T-helper 9 cell (primary cell): ENCODE data around the gene SHCBP1L.

Experiments
- DNase-seq: peaks from one replicate; pipeline ENCODE4 v3.0.0-alpha.2; 2020

Gene SHCBP1L

DNA sequence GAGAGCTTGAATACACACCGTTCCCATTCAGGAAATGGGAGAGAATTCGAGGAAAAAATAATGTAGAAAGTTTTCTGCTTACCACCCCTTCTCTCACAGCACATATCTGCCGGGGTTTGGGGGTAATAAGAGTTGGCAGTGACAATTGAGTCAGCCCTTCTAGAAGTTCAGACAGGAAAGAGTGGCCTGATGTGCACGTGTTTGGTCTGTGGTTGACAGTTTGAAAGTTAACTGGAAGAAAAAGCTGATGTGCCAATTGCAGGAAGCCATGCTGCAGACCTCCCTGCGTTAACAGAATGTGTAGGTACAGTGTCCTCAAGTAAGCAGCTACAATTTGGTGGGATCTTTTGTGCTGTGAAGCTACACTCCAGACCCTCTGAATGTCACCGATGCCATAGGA, 63.0 kb downstream of the SHCBP1L start:
- no peak for DNase-seq

DNA sequence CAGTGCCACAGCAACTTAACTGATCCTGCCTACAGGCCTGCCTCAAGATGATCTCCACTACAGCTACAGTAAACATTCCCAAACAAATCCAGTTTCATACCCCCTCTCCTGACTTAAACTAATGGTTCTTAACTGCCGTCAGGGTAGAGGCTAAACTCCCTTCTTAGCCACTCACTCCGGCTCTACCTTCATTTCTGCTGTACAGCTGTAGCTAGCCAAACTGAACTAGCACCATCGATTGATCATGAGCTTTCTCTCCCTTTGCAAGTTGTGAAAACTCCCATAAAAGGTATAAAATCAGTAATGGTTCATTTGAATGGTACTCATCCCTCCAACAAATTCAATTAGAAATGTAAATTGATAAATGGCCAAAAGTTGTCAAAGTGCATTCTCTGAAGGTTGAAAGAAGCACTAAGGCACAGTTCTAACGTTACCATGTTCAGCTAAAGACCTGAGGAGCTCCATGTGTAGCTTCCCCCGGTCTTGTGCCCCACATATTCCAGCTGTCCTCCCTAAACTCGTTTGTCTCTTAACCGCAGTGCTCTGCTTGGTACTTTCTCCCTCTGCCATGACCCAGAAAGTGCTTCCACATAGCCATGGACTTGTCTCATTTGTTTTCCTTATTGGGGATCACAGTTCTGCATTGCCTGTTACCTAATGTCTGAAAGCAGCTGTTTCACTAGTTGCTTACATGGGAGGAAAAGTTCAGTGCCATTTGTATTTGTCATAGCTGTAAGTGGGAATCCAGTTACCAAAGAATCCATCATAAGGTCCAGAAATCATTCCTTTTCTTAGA, 64.0 kb downstream of the SHCBP1L start:
- no peak for DNase-seq

DNA sequence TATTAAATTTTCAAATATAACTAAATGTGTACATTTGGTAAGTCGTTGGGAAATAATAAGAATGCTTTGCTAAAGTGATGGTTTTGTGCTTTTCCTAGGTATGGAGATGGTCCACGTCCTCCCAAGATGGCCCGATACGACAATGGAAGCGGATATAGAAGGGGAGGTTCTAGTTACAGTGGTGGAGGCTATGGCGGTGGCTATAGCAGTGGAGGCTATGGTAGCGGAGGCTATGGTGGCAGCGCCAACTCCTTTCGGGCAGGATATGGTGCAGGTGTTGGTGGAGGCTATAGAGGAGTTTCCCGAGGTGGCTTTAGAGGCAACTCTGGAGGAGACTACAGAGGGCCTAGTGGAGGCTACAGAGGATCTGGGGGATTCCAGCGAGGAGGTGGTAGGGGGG, 66.0 kb downstream of the SHCBP1L start:
- no peak for DNase-seq

DNA sequence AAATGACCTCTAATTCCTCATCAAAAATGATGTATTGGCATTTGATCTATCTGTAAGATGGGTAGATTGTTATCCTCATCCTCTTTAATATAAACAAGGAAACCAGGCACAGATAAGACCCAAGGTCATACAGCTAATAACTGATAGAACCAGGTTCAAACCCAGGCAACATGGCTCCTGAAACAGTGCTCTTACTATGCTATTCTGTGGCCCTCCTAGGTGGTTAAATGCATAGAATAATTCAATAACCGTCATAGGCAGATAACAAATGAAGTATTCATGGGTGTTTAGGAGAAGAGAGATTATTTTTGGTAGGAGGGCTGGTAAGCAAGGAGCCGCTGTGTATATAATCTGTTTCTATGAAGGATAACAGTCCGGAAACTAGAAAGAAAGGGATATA, 67.4 kb downstream of the SHCBP1L start:
- DNase-seq = no peak

DNA sequence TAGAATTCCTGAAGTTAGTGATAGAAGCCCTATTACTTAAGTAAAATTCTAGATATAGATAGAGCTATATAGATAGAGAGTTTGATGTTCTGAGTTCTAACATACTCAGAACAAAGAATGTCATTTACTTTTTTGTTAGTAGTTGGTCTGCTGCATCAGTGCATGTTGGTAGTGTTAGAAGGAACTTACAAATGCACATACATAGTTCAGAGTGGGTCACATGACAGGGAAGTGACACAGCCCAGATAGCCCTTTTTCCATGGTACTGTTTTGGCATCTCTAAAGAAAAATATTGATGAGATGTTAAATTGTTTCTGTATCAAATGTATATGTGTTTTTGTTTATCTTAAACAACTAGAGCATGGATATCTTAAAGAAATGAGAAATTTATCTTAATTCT, 68.1 kb downstream of the SHCBP1L start:
- DNase-seq = no peak

DNA sequence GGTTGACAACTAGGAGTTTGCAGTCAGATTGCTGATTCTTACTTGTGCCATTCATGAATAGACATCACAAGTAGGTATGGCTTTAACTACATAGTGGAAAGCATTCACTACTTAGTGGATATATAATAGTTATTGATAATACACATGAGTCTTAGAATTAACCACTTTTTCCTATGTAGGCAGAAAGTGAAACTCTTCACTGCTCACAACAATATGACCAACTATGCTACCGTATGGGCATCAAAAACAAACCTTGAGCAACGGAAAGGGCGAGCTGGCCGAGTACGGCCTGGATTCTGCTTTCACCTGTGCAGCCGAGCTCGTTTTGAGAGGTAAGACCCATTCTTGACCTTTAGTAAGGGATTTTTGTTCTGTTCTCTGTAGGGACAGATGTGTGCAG, 75.1 kb downstream of the SHCBP1L start:
- DNase-seq = no peak

DNA sequence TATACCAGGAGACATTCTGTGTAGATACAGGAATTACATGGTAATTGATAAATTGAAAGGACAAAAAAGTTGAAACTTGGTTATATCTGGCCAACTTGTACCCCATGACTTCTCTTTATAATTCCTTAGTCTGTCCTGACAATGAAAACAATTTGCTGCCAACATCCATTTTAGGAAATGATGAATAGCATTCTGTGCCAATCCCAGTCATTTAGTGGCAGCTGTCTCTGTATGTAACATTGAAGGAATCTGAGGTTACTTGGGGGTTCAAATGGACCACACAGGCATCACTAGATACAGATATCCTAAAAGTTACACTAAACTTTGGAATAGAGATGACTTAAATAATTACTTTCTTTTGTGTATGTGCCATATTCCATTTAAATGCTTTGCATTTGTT, 75.6 kb downstream of the SHCBP1L start:
- DNase-seq = no peak

DNA sequence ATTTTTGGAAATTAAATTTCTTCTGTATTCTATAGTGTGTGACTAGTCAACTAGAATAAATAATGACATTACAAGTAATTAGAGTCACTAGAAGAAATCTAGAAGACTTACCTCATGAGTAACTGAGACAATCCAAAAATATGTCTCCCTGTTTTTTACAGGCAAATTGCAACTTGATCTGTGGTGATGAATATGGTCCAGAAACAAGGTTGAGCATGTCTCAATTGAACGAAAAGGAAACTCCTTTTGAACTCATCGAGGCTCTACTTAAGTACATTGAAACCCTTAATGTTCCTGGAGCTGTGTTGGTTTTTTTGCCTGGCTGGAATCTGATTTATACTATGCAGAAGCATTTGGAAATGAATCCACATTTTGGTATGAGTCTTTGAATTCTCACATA, 77.1 kb downstream of the SHCBP1L start:
- DNase-seq = no peak

DNA sequence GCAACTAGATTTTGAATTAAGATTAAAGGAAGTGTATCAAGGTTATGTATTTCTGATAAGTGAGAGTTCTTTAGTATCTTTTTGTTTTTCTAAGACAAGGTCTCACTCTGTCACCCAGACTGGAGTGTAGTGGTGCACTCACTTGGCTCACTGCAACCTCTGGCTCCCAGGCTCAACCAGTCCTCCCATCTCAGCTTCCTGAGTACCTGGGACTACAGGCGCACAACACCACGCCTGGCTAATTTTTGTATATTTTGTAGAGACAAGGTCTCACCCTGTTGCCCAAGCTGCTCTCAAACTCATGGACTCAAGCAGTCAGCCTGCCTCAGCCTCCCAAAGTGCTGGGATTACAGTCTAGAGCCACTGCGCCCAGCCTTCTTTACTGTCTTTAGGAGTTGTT, 80.1 kb downstream of the SHCBP1L start:
- DNase-seq = no peak

DNA sequence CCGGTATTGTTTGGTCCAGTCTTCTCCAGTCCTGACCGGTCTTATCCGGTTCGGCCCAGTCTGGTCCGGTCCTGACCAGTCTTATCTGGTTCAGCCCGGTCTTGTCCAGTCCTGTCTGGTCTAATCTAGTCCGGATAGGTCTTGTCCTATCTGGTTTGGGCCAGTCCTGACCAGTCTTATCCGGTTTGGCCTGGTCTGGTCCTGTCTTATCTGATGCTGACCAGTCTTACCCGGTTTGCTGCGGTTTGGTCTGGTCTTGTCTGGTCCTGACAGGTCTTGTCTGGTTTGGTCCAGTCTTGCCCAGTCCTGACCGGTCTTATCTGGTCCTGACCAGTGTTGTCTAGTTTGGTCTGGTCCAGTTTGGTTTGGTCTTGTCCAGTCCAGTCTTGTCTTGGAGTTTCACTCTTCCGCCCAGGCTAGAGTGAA, 83.7 kb downstream of the SHCBP1L start:
- no peak for DNase-seq

DNA sequence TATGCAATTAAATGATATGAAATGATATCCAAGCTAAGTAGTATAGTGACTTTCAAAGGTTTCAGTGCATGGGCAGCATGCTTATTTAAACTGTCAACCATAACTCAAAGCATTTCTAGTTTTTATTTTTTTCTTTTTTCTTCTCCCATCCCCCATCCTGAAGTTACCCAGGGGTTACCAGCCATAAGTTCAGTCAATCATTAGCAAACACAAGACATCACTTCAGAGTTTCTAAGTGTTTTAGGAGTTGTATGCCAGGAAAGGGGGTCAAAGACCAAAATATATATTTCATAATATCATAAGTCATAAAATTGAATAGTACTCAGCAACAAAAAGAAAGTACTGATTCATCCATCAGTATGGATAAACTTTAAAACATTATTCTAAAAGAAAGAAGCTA, 85.1 kb downstream of the SHCBP1L start:
- DNase-seq = no peak

DNA sequence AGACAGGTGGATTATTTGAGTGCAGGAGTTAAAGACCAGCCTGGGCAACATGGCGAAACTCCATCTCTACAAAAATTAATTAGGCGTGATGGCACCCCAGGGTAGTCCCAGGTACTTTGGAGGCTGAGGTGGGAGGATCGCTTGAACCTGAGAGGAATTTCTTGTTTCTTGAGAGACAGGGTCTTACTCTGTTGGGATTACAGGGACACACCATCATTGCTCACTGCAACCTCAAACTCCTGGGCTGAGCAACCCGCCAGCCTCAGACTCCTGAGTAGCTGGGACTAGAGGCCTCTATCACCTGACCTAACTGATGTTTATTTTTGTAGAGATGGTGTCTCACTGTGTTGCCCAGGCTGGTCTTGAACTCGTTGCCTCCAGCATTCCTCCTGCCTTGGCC, 89.0 kb downstream of the SHCBP1L start:
- DNase-seq = no peak

DNA sequence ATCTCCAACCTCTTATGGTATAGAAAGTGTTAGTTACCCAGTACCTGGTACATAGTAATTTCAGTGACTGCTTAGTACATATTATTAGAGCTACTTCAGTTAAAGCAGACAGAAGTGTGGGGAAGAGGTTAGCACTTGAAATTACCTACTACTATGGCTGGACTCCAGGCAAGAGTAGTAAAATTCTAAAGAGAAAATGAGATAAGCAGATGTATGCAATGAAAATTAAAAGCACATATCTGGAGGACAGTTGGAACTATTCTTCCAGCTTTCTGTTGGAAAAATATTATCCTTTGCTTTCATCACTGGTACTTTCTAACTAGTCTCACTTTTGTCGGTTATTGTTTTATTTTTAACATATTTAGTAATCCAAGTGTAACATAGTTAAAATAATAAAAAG, 90.1 kb downstream of the SHCBP1L start:
- no peak for DNase-seq

DNA sequence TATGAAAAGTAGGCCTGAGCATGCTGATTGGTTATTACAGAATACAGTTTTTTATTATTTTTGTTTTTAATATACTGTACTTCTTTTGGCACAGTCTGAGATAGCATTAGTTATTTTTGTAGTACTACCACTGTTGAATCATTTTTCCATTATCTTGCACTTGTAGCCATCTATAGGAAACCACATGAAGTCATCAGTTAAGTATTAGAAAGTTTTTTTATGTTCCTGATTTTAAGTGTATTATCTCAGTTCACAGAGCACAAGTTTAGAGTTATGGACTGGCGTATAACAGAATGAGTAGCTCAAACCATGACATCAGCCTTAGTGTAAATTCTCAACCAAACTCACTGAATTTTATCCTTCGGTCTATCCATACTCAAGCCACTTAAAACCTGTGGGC, 91.0 kb downstream of the SHCBP1L start:
- DNase-seq = no peak

DNA sequence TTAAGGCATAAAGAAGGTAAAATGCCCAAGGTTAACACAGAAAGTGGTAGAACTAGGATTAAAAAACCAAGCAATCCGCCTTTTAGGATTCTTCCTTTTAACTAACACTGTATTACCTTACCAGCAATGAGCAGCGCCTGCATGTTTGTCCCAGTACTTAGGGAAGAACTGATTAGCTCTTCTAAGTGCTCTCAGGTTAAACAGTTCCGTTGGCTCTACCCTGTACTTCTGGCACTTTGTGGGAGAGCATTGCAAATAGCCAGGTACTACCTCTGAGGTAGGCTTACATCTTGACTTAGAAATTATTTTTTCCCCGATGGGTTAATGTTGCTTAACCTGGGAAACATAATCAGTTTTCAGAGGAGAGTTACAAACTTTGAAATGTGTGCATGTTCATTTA, 92.3 kb downstream of the SHCBP1L start:
- no peak for DNase-seq

DNA sequence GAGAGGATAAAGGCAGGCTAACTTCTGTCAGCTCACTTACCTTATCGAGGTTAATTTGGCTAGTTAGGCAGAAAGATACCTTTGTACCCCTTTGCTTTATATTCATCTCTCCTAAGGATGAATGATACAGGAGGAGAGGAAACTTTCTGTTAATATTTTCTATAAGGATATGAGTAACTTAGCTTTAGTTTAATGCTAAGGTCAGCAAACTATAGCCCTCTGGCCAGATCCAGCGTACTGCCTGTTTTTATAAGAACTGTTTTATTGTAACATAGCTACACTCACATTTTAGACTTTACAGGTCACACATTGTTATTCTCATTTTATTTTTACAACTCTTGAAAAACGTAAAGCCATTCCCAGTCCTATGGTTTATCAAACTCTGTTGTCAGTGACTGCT, 95.8 kb downstream of the SHCBP1L start:
- no peak for DNase-seq

DNA sequence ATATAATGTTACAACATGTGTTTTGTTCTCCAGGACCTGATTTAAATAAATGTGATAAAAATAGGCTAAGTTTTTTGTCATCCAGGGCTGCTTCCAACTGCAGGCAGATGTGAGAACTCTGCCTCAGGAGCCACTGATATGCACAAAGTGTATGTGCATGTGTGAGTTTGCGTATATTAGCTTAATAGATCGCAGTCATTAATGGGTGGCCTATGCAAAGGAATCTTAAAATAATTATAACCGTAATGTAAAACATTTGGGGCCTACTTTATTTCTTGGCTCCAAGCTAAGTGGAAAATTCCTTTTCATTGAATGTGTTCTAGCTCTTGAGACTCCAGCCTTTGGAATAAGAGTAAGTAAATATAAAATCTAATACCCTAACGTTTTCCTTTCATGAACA, 97.1 kb downstream of the SHCBP1L start:
- DNase-seq = no peak

DNA sequence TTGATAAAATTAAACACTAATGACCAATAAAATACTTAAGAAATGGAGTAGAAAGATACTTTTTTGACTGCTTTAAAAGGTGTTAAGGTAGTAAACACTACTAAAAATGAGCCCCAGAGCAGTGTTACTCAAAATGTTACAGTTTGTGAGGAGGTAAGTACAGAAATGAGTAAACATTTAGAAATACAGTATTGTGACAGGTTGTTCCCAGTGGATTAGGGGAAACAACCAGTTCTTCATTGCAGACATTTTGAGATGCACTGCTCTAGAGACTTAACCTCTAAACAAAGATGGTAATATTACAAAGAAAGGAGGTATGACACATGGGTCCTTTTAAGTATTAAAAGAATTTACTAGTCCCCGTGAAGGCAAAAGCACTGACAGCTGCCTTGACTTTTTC, 101.1 kb downstream of the SHCBP1L start:
- DNase-seq = no peak

DNA sequence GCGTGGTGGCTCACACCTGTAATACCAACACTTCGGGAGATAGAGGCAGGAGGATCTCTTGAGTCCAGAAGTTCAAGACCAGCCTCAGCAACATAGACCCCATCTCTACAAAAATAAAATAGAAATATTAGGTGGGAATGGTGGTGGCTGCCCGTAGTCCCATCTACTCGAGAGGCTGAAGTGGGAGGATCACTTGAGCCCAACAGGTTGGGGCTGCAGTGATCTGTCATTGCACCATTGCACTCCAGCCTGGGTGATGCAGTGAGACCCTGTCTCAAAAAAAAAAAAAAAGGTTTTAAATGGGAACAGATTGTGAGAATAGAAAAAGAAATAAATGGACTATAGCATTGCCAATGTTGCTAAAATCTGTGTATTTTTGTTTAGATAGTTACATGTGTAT, 102.6 kb downstream of the SHCBP1L start:
- no peak for DNase-seq
